Measurements from ENCODE around the gene CER1. TPM values are rescaled to one million over a fixed set of nuclear protein-coding genes. Genes with fewer than 3 reads are reported as not detected.

CER1 gene
- total and polyA plus RNA-seq, 2 of the 4 experiments (the other 2 are of a cell fraction) = not detected

DNA sequence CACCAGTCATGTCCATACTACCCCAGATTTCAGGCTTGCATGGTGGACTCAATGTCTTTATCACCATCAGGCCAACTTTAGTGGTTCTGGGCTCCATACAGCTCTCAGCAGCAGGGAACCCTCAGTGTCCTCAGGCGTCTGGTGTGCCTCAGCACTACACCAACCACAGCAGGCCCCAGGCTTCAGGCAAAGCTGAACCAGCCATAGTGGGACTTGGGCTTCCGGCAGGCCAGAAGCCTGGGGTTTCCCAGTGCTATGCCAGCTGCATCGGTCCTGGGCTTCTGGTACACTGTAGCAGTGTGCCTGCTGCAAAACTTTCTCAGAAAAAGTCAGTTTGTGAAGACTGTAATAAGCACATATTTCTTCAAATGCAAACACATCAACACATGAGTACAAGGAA lies 18.3 kb downstream of the CER1 start:
- WGBS, 2 experiments (ENCODE audit: extremely low coverage in 2 of 2, insufficient read length in 1 of 2) = no CpG with 5 or more reads among the region's 3 CpGs
- H2BK120ac ChIP-seq (ENCODE audit: low read depth, low read length) = no peak overlapping the region
- no peaks in the 10 kb centered on the region for H3K9me1 ChIP-seq (ENCODE audit: insufficient read depth, low read length)
- no peak for DNase-seq
- dilution Hi-C loops (cut with HindIII; ENCODE audit: low sequenced_read_pairs, unreplicated experiment) (no loop called here), in situ Hi-C loops (cut with MboI; ENCODE audit: low sequenced_read_pairs) (no loop called here), intact Hi-C loops (cut with micrococcal nuclease) (no loop called here)
- H3K36me3 ChIP-seq (ENCODE audit: control insufficient read depth, insufficient read depth, low read length) = no peaks in the 10 kb centered on the region
- TF ChIP-seq CHD1 (IDR thresholded peaks at IDR 0.05; ENCODE audit: low read depth, low read length) (no peak), FOS (IDR thresholded peaks at IDR 0.05; ENCODE audit: low read depth, low read length) (no peak), RFX5 (IDR thresholded peaks at IDR 0.05; ENCODE audit: low read depth, low read length) (no peak), MAZ (IDR thresholded peaks at IDR 0.05; ENCODE audit: borderline replicate concordance, low read depth, low read length) (no peak), CEBPB (IDR thresholded peaks at IDR 0.05; ENCODE audit: low read depth, low read length) (no peak), USF2 (IDR thresholded peaks at IDR 0.05; ENCODE audit: low read depth, low read length) (no peak), POLR2A (IDR thresholded peaks at IDR 0.05; ENCODE audit: low read depth, low read length) (no peak), RCOR1 (IDR thresholded peaks at IDR 0.05; ENCODE audit: insufficient replicate concordance, low read length) (no peak), SMC3 (IDR thresholded peaks at IDR 0.05; ENCODE audit: low read depth, low read length) (no peak), MAFK (IDR thresholded peaks at IDR 0.05; ENCODE audit: low read depth, low read length) (no peak), MXI1 (IDR thresholded peaks at IDR 0.05; ENCODE audit: borderline replicate concordance, low read depth, low read length) (no peak)
- TF ChIP-seq, protein P1, sequence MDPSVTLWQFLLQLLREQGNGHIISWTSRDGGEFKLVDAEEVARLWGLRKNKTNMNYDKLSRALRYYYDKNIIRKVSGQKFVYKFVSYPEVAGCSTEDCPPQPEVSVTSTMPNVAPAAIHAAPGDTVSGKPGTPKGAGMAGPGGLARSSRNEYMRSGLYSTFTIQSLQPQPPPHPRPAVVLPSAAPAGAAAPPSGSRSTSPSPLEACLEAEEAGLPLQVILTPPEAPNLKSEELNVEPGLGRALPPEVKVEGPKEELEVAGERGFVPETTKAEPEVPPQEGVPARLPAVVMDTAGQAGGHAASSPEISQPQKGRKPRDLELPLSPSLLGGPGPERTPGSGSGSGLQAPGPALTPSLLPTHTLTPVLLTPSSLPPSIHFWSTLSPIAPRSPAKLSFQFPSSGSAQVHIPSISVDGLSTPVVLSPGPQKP (IDR thresholded peaks at IDR 0.05; ENCODE audit: borderline replicate concordance, low read depth, low read length) = no peak
- no peak overlapping the region for H3K4ac ChIP-seq (ENCODE audit: low read depth, low read length)
- H4K5ac ChIP-seq (ENCODE audit: low read depth, low read length) = no peak overlapping the region
- no peak overlapping the region for H3K56ac ChIP-seq (ENCODE audit: extremely low read depth, insufficient read depth, low read length)
- no peak overlapping the region for H3K14ac ChIP-seq (replicated peaks; ENCODE audit: low read depth, low read length)
- no peaks in the 10 kb centered on the region for H3K4me1 ChIP-seq (ENCODE audit: control insufficient read depth, insufficient read depth, low read length)
- ATAC-seq (ENCODE audit: low read depth) = no peak
- no peak overlapping the region for H3K4me2 ChIP-seq (ENCODE audit: low read depth, low read length)
- H2BK5ac ChIP-seq (ENCODE audit: low read depth, low read length, poor library complexity, severe bottlenecking) = no peak overlapping the region
- H2AK5ac ChIP-seq (ENCODE audit: low read depth, low read length) = no peak overlapping the region
- no peak overlapping the region for H2BK15ac ChIP-seq (ENCODE audit: low read depth, low read length)
- no peak overlapping the region for H3K9ac ChIP-seq (ENCODE audit: low read depth, low read length)
- H3K79me1 ChIP-seq (ENCODE audit: low read depth in 1 of 2, low read length in 2 of 2) = no peaks in the 10 kb centered on the region
- no peak overlapping the region for H2AFZ ChIP-seq (replicated peaks; ENCODE audit: low read length, poor library complexity)
- ChIA-PET POLR2A (ENCODE audit: unreplicated experiment) (no interaction called here), CTCF (no interaction called here)
- no TSS peak for BruUV-seq (replicated peaks)
- no peak overlapping the region for H3K27ac ChIP-seq (ENCODE audit: insufficient read depth, low read length)
- H2BK20ac ChIP-seq (ENCODE audit: low read depth, low read length) = no peak overlapping the region
- H3K18ac ChIP-seq (ENCODE audit: low read depth, low read length) = no peak overlapping the region
- H4K20me1 ChIP-seq (ENCODE audit: insufficient read depth, low read length) = no peaks in the 10 kb centered on the region
- no peak overlapping the region for H3K4me3 ChIP-seq (ENCODE audit: insufficient read depth, low read depth, low read length)
- H2AK9ac ChIP-seq (replicated peaks; ENCODE audit: low read depth, low read length, poor library complexity) = no peak overlapping the region
- H3K23ac ChIP-seq (ENCODE audit: low read depth, low read length) = no peak overlapping the region
- H3K9me3 ChIP-seq (ENCODE audit: control insufficient read depth, insufficient read depth, low read length) = no peaks in the 10 kb centered on the region
- no peak overlapping the region for H4K91ac ChIP-seq (ENCODE audit: insufficient read depth, low read depth, low read length)
- peaks cover 4% of the 10 kb centered on the region; the same call in 1 of the 2 replicates for H3K27me3 ChIP-seq (ENCODE audit: control insufficient read depth, insufficient read depth, low read length)
- no peak overlapping the region for H4K8ac ChIP-seq (ENCODE audit: low read depth in 2 of 2, low read length in 2 of 2)

Measured in IMR-90 (cell line).